Anterior cingulate cortex (tissue), 58 donors: ENCODE measurements around the gene PLAGL1.
"Not testable (repeated sequence)": the region's sequence is repeated elsewhere in the genome, so short reads cannot be mapped to it uniquely, and the experiment has no call there.

Experiments
- DNase-seq, 58 donors: peaks; one replicate each; lab custom pipeline; 2025; lab: John Stamatoyannopoulos, UW

Gene PLAGL1

GRCh38 chr6:143949962-143950361 is 58.1 kb downstream of the PLAGL1 start:
- DNase-seq: no peak

DNA sequence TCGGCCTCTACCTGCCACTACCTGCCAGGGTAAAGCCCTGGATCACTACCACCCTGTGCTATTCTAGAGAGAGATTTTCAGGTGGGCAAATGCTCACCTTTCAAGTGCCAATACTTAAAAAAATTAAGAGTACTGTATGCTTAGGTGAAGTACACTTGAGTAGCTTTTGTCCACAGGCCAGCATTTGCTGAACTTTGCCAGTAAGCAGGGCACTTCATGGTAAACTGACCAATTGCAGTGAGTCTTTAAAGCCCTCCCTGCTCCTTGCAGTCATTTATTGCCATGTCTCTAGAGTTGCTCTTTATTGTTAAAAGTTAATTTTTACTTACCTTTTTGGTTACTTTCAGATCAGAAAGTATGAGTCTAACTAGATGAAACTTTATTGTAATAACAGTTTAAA is 58.5 kb downstream of the PLAGL1 start:
- DNase-seq: no peak

- no peak for DNase-seq
These were observed 59.9 kb downstream of the PLAGL1 start for GRCh38 chr6:143948208-143948607.

DNA sequence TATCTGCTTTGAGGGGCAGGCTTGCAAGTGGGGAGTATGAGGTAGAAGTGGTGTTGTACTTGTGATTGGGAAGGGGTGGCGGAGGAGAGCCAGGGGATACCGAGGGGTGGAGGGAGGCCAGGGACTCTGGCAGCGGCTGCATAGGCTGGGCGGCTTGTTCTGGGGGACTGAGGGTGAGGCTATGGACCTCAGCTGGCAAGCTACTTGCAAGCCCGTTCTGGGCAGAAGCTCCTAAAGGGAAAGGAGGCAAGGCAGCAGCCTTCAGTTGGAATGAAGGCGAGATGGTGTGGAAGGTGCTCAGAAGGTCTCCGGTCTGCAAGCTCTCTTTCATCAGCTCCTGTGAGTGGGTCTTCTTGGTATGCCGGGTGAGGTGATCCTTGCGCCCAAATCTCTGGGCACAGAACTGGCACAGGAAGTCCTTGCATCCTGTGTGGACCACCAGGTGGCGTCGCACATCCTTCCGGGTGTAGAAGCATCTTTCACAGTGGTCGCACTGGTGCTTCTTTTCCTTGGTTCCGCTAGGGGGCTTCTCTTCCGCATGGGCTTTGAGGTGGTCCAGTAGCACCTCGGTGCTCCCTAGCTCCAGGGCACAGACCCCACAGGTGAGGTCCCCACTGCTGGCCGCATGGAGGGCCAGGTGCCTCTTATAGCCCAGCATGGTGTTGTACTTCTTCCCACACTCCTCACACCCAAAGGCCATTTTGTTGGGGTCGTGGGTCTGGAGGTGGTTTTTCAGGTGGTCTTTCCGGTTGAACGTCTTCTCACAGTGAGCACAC is 66.0 kb downstream of the PLAGL1 start:
- DNase-seq: peak in 7 of 58 donors; percentile 7 to 40 (median 8)

DNA sequence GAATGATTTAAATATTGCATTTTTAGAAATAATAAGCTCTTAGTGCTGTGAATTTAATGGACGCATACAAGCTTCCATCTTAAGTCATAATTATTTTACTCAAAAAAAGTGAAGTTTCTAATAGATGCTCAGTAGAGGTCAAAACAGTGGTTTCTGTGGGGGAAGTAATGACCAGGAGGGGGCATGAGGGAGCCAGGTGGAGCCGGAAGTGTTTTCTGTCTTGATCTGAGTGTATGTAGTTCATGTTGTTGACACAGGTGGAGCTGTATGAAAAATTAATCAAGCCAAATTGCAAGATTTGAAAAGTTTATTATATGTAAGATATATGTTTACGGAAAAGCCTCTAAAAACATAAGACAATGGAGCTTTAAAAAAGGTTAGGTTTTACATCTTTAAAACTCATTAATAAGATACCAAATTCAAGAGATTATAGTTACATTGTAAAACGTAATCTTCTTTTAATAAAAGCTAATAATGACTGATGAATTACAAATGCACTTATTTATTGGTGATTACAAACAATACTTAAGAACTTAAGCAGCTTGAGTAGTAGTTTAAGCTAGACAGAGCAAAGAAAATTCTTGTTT is 68.0 kb downstream of the PLAGL1 start:
- DNase-seq: no peak

- DNase-seq: no peak
These were observed 68.7 kb downstream of the PLAGL1 start for GRCh38 chr6:143939364-143939763.

- no peak for DNase-seq
These were observed 70.4 kb downstream of the PLAGL1 start for GRCh38 chr6:143937668-143937970.

GRCh38 chr6:143936778-143937667 is 71.0 kb downstream of the PLAGL1 start:
- no peak for DNase-seq

GRCh38 chr6:143936347-143936746 is 71.7 kb downstream of the PLAGL1 start:
- no peak for DNase-seq

DNA sequence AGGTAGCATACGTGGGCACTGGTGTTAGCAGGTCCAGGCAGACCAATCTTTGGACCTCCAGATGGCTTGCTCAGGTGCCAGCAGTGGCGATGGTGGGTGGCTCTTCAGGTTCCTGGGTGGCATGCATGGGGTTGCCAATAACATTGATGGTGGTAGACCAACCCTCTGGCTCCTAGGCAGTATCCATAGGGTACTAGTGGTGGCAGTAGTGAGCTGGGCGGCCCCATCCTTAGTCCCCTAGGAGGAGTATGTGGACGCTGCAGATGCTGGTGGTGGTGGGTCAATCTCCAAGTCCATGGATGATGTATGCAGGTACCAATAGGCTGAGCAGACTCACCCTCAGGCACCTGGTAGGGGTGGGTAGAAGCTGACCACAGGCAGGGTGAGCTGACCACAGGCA is 73.2 kb downstream of the PLAGL1 start:
- no peak for DNase-seq

- no peak for DNase-seq
These were observed 73.7 kb downstream of the PLAGL1 start for GRCh38 chr6:143934331-143934730.

DNA sequence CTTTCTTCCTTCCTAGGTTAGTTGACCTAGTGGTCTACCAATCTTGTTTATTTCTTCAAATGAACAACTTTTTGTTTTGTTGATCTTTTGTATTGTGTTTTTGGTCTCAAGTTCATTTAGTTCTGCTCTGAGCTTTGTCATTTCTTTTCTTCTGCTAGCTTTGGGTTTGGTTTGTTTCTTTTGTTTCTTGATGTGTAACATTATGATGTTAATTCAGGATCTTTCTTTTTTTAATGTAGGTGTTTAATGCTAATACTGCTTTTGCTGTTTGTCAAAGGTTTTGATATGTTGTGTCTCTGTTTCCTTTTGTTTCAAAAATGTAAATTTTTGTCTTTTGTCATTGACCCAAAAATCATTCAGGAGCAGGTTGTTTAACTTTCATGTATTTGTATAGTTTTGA is 78.1 kb downstream of the PLAGL1 start:
- DNase-seq: no peak

DNA sequence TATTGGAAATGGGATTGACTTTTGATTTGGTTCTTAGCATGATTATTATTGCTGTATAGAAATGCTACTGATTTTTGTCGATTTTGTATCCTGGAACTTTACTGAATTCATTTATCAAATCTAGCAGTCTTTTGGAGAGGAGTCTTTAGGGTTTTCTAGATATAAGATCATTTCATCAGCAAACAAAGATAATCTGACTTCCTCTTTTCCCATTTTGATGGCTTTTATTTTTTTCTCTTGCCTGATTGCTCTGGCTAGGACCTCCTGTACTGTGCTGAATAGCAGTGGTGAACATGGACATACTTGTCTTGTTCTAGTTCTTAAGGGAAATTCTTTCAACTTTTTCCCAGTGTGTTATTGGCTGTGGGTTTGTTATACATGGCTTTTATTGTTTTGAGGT is 79.2 kb downstream of the PLAGL1 start:
- DNase-seq: no peak

GRCh38 chr6:143917026-143917425 is 91.0 kb downstream of the PLAGL1 start:
- not testable (repeated sequence) for DNase-seq

- DNase-seq: no peak
These were observed 95.4 kb downstream of the PLAGL1 start for GRCh38 chr6:143912671-143913070.

GRCh38 chr6:143911028-143911427 is 97.0 kb downstream of the PLAGL1 start:
- DNase-seq: no peak

- no peak for DNase-seq
These were observed 105.2 kb downstream of the PLAGL1 start for GRCh38 chr6:143902827-143903226.

GRCh38 chr6:143901885-143902750 is 105.9 kb downstream of the PLAGL1 start:
- peak in 2 of 58 donors; percentile 5 to 7 for DNase-seq

GRCh38 chr6:143900358-143900757 is 107.7 kb downstream of the PLAGL1 start:
- DNase-seq: no peak

DNA sequence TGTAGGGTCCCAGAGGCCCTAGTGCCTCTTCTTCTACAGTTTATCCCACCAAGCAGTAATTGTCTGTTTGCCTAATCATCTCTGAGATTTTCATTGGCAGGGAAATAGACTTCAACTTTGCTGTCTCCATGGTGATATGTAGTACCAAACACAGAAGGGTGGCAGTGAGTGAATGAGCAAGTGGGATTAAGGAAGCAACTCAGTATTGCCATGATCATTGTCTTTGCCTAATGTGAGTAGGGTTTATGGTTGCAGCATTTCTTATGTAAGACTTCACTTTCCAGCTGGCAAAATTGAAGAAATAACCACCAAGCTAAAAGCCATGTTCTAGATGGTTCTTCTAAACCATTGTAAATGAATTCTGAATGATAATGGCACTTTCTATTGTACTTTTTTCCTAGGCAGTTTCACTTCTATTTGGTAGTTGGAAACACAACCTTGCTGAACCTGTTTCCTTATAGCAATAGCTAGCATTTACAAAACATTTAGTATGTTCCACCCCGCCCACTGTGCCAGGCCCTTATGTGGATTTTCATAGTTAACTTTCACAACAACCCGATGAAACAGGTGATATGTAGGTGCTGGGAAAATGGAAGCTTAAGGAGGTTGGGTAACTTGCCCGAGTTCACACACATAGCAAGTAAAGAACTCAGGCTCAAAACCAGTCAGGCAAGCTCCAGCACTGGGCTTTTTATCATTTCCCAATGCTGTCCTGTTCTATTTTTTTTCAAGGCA is 111.8 kb downstream of the PLAGL1 start:
- DNase-seq: no peak
